Measurements from ENCODE around the gene DMWD. TPM values are rescaled to one million over a fixed set of nuclear protein-coding genes. Genes with fewer than 3 reads are reported as not detected.

The DMWD gene
- total RNA-seq, 2 donors from 2014 or later = 29.7 to 38.7 TPM

Other genes with a start within 250 kb of the DMWD start
- 10 to 100 TPM; 12.9 to 14.0 TPM for gene OPA3, start 208.0 kb downstream of the DMWD start, total RNA-seq
- 1 to 10 TPM in 1 of 2 donors, under 1 TPM in 1; 0.59 to 1.5 TPM for gene GPR4, start 190.6 kb downstream of the DMWD start, total RNA-seq
- gene EML2, start 153.4 kb downstream of the DMWD start, total RNA-seq = 100 to 1,000 TPM; 105 TPM
- 10 to 100 TPM; 21.2 to 22.6 TPM for gene GIPR, start 124.6 kb downstream of the DMWD start, total RNA-seq
- 100 to 1,000 TPM; 205 to 223 TPM for gene SNRPD2, start 100.9 kb downstream of the DMWD start, total RNA-seq
- 10 to 100 TPM in 1 of 2 donors, 1 to 10 TPM in 1; 10.0 to 10.3 TPM for gene QPCTL, start 100.2 kb downstream of the DMWD start, total RNA-seq
- 10 to 100 TPM; 27.3 to 28.0 TPM for gene FBXO46, start 61.9 kb downstream of the DMWD start, total RNA-seq
- not detected for gene MEIOSIN, start 59.4 kb downstream of the DMWD start, total RNA-seq
- 10 to 100 TPM in 1 of 2 donors, 1 to 10 TPM in 1; 9.2 to 12.6 TPM for gene SIX5, start 23.6 kb downstream of the DMWD start, total RNA-seq
- 10 to 100 TPM; 28.4 to 38.2 TPM for gene DMPK, start 10.4 kb downstream of the DMWD start, total RNA-seq
- gene RSPH6A, start 22.5 kb upstream of the DMWD start, total RNA-seq = under 1 TPM; 0.14 to 0.27 TPM
- 10 to 100 TPM; 53.8 to 62.7 TPM for gene SYMPK, start 70.3 kb upstream of the DMWD start, total RNA-seq
- gene FOXA3, start 71.5 kb upstream of the DMWD start, total RNA-seq = 10 to 100 TPM; 31.5 to 53.7 TPM
- 10 to 100 TPM; 22.8 to 25.0 TPM for gene IRF2BP1, start 93.3 kb upstream of the DMWD start, total RNA-seq
- 10 to 100 TPM; 10.4 to 11.9 TPM for gene MYPOP, start 109.8 kb upstream of the DMWD start, total RNA-seq
- gene NANOS2, start 121.9 kb upstream of the DMWD start, total RNA-seq = not detected
- 1 to 10 TPM in 1 of 2 donors, under 1 TPM in 1; 0.79 to 1.2 TPM for gene NOVA2, start 181.0 kb upstream of the DMWD start, total RNA-seq
- gene CCDC61, start 202.6 kb upstream of the DMWD start, total RNA-seq = 10 to 100 TPM; 16.4 to 20.6 TPM
- not detected for gene PGLYRP1, start 230.2 kb upstream of the DMWD start, total RNA-seq
- not detected for gene IGFL4, start 248.2 kb upstream of the DMWD start, total RNA-seq